ENCODE results near the gene PLOD1. TPM values are rescaled to one million over a fixed set of nuclear protein-coding genes. Genes with fewer than 3 reads are reported as not detected.

The PLOD1 gene
- total and polyA plus RNA-seq, 2 experiments from 2014 or later, result 22.4 to 62.9 TPM

GRCh38 chr1:11944358-11944931 is 9.9 kb downstream of the PLOD1 start:
- Mint-ChIP-seq H3K36me3 (ENCODE audit: low read depth) (peaks cover 34% of the 10 kb centered on the region), H3K9me3 (peaks cover 8% of the 10 kb centered on the region), H3K27ac (peak overlapping the region; percentile 92), H3K27me3 (ENCODE audit: insufficient read depth, low read depth, poor library complexity) (peaks cover 14% of the 10 kb centered on the region), H3K4me1 (peaks cover 15% of the 10 kb centered on the region), H3K4me3 (peak overlapping the region; percentile 25; the same call in 1 of the 3 replicates)
- no peaks in the 10 kb centered on the region for H3K36me3 ChIP-seq (ENCODE audit: insufficient read depth)
- 0 out of 2 replicates have a peak, but pooled peaks cover 4% of the 10 kb centered on the region for H3F3A ChIP-seq (replicated peaks; ENCODE audit: low read depth)
- peaks cover 13% of the 10 kb centered on the region for H3K4me1 ChIP-seq (ENCODE audit: insufficient read depth)
- H3K4me3 ChIP-seq, result no peak overlapping the region
- H3K27ac ChIP-seq (ENCODE audit: low read depth), result no peak overlapping the region; the same call in none of the 2 replicates
- no peaks in the 10 kb centered on the region for H3K9me2 ChIP-seq (ENCODE audit: insufficient read depth)
- peak; percentile 92 for ATAC-seq
- no peaks in the 10 kb centered on the region for H3K27me3 ChIP-seq (ENCODE audit: insufficient read depth)
- H2AFZ ChIP-seq, result no peak overlapping the region
- H4K20me1 ChIP-seq (replicated peaks; ENCODE audit: insufficient read depth), result no peaks in the 10 kb centered on the region
- H3K4me2 ChIP-seq, result peak overlapping the region; percentile 49; the same call in 1 of the 2 replicates
- no peak for TF ChIP-seq CREB1 (CRISPR knock-in tag; IDR thresholded peaks at IDR 0.05; ENCODE audit: low read depth)
- no peak for TF ChIP-seq ETS1 (IDR thresholded peaks at IDR 0.05)
- no peak for TF ChIP-seq POLR2AphosphoS5 (IDR thresholded peaks at IDR 0.05; ENCODE audit: low read depth)
- TF ChIP-seq STAT1 (IDR thresholded peaks at IDR 0.05; ENCODE audit: unreplicated experiment), result no peak
- no peak for TF ChIP-seq EZH2phosphoT487 (IDR thresholded peaks at IDR 0.05; ENCODE audit: unreplicated experiment)
- TF ChIP-seq ZNF331 (CRISPR knock-in tag; IDR thresholded peaks at IDR 0.05; ENCODE audit: low read depth), result no peak
- TF ChIP-seq ZNF462 (CRISPR knock-in tag; IDR thresholded peaks at IDR 0.05), result no peak
- no peak for TF ChIP-seq REST (IDR thresholded peaks at IDR 0.05; ENCODE audit: unreplicated experiment)
- no peak for TF ChIP-seq ZNF114 (CRISPR knock-in tag; IDR thresholded peaks at IDR 0.05)
- TF ChIP-seq JUNB (IDR thresholded peaks at IDR 0.05; ENCODE audit: unreplicated experiment), result no peak
- TF ChIP-seq EZH2 (IDR thresholded peaks at IDR 0.05; ENCODE audit: low read depth, unreplicated experiment), result no peak
- no peaks in the 10 kb centered on the region for H3K79me2 ChIP-seq (replicated peaks; ENCODE audit: insufficient read depth)
- peak; percentile 57 for DNase-seq (ENCODE audit: low spot score)
